GM12874 (cell line): ENCODE measurements around the gene IFNAR1.
A peak's percentile ranks its signal among the peaks of the same experiment; 100 is the strongest.

ENCODE experiments used
- TF ChIP-seq, protein P1 (sequence below): IDR thresholded peaks from 2 replicates; pipeline ENCODE4 v1.5.1; 2011; ENCODE audit warnings: low read depth, mild to moderate bottlenecking, control low read depth, low read length, moderate library complexity; ENCODE audit not compliant: insufficient read depth

IFNAR1 gene

DNA sequence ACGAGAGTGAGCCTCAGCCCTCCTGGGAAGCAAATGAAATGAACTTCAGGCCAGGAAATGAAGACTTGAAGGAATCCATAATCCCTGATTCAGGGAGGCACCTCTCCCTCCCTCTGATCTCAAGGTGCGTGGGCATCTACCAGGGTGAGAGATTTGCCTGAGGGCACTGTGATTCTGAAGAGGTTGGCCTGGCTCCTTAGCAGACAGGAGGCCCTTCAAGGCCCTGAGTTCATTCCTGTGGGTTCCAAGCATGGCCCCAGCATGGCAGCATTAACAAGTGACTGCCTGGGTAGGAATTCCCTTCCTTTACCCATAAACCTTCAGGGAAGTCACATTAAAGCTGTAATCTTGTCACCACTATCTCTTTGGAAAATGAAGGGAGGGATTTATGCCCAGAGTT is 48.7 kb downstream of the IFNAR1 start:
- TF ChIP-seq, protein P1, sequence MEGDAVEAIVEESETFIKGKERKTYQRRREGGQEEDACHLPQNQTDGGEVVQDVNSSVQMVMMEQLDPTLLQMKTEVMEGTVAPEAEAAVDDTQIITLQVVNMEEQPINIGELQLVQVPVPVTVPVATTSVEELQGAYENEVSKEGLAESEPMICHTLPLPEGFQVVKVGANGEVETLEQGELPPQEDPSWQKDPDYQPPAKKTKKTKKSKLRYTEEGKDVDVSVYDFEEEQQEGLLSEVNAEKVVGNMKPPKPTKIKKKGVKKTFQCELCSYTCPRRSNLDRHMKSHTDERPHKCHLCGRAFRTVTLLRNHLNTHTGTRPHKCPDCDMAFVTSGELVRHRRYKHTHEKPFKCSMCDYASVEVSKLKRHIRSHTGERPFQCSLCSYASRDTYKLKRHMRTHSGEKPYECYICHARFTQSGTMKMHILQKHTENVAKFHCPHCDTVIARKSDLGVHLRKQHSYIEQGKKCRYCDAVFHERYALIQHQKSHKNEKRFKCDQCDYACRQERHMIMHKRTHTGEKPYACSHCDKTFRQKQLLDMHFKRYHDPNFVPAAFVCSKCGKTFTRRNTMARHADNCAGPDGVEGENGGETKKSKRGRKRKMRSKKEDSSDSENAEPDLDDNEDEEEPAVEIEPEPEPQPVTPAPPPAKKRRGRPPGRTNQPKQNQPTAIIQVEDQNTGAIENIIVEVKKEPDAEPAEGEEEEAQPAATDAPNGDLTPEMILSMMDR = no peak

GRCh38 chr21:33374080-33374449 is 49.3 kb downstream of the IFNAR1 start:
- TF ChIP-seq, protein P1 = no peak

DNA sequence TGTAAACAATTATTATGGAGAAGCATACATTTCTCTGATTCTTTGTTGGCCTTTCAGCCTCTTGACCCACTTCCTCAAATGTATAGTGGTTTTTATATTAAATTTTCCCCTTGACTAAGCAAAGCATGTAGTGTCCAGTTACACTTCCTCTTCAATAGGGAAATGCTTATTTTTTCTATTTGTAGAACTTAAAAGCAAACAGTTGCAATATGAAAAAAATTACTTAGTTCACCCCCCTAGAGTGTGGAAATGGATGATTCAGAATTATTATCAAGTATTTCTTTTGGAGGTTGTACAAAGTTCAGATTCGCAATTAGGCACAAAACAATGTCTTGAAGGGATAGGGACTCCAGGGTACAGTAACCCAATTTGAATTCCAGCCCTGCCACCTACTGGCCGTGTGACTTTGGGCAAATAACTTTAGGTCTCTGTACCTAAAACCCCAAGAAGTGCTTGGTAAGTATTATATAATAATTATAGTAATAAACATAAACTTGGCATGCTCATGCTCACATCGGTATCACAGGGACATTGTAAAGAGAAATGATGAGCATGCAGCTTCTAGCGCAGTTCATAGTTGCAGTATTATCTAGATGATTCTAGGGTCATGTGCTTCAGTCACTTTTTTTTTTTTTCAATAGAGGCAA is 49.8 kb downstream of the IFNAR1 start:
- TF ChIP-seq, protein P1 = peak; percentile 56

DNA sequence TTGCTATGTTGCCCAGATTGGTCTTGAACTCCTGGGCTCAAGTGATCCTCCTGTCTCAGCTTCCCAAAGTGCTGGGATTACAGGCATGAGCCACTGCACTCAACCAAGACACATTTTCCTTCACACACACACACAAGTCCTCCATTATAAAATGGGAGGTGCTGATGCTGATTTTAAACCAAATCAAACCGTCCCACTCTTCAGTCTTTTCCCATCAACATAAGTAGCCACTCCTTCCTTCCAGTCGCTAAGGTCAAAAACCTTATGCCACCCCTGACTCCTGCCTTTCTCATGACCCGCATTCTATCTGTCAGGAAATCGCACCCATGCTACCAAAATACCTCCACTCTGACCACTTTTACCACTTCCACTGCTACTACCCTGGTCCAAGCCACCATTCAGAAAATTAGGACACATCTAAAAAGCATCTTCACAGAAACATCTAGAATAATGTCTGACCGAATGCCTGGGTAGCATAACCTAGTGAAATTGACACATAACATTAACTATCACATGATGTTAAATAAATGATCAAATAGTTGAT is 50.4 kb downstream of the IFNAR1 start:
- TF ChIP-seq, protein P1 = no peak

GRCh38 chr21:33377221-33377920 is 52.6 kb downstream of the IFNAR1 start:
- TF ChIP-seq, protein P1 = no peak

GRCh38 chr21:33378081-33378480 is 53.3 kb downstream of the IFNAR1 start:
- TF ChIP-seq, protein P1 = no peak

DNA sequence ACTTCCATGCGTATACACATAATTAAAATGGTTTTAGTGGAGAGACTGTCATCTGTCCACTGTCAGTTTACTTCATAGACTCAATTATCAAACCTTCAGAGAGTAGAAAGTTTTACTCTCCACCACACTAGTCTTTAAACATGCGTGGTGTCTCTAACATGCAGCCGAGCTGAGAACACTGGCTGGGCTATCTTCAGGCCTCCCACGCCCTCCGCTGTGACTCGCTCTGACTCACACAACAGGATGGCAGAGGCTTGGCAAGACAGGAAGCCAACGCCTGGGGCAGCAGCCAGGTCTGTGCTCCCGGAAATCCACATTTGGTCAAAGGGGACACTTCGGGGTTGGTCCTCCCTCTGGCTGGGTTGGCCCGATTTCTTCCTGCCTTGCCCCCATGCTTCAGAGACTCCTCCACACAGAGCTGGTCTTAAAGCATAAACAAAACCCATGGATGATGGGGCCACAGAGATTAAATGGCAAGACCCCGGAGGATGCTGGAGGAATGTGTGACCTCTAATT is 55.8 kb downstream of the IFNAR1 start:
- TF ChIP-seq, protein P1 = no peak
